ENCODE data around the gene SHISA3.

GRCh38 chr4:42404001-42404400 is 6.7 kb downstream of the SHISA3 start:
- TF ChIP-seq CTCF (tag by site-specific recombination; IDR thresholded peaks at IDR 0.05), result no peak
- no peak for TF ChIP-seq ZNF501 (tag by site-specific recombination; IDR thresholded peaks at IDR 0.05)
- TF ChIP-seq ZNF324 (tag by site-specific recombination; IDR thresholded peaks at IDR 0.05), result no peak
- no peak for TF ChIP-seq ZBTB48 (tag by site-specific recombination; IDR thresholded peaks at IDR 0.05)
- no peak for TF ChIP-seq HOXD13 (CRISPR knock-in tag; IDR thresholded peaks at IDR 0.05; ENCODE audit: borderline replicate concordance)
- no peak for TF ChIP-seq ZEB2 (tag by site-specific recombination; IDR thresholded peaks at IDR 0.05)
- no peak for TF ChIP-seq ZBTB8A (tag by site-specific recombination; IDR thresholded peaks at IDR 0.05)
